ENCODE results near the gene CYTH4.

DNA sequence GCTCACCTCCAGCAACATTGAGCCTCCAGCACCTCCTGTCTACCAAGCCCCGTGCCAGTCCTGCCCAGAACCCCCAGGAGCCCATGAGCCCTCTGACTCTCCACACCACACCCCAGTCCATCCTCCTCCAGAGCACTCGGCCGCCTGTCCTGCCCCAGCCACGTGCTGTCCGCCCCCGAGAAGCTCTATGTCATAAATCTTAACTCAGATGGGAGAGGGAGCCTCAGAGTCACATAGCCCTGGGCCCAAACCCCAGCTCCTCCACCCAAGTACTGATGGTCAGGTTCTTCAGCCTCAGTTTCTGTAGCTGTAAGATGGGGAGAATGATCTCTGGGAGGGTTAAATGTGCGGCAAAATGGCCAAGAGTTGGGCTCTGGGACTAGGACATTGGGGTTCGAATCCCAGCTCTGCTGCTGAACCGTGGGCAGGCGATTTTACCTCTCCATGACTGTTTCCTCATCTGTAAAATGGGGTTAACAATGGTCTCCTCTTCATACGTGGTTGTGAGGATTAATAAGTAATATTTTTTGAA, 27.8 kb downstream of the CYTH4 start:
- no peak for TF ChIP-seq EZH2 (IDR thresholded peaks at IDR 0.05; ENCODE audit: borderline replicate concordance, insufficient read depth, low read length, poor library complexity, severe bottlenecking)
- TF ChIP-seq, protein P1, sequence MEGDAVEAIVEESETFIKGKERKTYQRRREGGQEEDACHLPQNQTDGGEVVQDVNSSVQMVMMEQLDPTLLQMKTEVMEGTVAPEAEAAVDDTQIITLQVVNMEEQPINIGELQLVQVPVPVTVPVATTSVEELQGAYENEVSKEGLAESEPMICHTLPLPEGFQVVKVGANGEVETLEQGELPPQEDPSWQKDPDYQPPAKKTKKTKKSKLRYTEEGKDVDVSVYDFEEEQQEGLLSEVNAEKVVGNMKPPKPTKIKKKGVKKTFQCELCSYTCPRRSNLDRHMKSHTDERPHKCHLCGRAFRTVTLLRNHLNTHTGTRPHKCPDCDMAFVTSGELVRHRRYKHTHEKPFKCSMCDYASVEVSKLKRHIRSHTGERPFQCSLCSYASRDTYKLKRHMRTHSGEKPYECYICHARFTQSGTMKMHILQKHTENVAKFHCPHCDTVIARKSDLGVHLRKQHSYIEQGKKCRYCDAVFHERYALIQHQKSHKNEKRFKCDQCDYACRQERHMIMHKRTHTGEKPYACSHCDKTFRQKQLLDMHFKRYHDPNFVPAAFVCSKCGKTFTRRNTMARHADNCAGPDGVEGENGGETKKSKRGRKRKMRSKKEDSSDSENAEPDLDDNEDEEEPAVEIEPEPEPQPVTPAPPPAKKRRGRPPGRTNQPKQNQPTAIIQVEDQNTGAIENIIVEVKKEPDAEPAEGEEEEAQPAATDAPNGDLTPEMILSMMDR (IDR thresholded peaks at IDR 0.05; ENCODE audit: poor library complexity, severe bottlenecking), result no peak
- TF ChIP-seq, protein P2, sequence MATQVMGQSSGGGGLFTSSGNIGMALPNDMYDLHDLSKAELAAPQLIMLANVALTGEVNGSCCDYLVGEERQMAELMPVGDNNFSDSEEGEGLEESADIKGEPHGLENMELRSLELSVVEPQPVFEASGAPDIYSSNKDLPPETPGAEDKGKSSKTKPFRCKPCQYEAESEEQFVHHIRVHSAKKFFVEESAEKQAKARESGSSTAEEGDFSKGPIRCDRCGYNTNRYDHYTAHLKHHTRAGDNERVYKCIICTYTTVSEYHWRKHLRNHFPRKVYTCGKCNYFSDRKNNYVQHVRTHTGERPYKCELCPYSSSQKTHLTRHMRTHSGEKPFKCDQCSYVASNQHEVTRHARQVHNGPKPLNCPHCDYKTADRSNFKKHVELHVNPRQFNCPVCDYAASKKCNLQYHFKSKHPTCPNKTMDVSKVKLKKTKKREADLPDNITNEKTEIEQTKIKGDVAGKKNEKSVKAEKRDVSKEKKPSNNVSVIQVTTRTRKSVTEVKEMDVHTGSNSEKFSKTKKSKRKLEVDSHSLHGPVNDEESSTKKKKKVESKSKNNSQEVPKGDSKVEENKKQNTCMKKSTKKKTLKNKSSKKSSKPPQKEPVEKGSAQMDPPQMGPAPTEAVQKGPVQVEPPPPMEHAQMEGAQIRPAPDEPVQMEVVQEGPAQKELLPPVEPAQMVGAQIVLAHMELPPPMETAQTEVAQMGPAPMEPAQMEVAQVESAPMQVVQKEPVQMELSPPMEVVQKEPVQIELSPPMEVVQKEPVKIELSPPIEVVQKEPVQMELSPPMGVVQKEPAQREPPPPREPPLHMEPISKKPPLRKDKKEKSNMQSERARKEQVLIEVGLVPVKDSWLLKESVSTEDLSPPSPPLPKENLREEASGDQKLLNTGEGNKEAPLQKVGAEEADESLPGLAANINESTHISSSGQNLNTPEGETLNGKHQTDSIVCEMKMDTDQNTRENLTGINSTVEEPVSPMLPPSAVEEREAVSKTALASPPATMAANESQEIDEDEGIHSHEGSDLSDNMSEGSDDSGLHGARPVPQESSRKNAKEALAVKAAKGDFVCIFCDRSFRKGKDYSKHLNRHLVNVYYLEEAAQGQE (IDR thresholded peaks at IDR 0.05; ENCODE audit: borderline replicate concordance), result no peak
- TF ChIP-seq POLR2AphosphoS5 (IDR thresholded peaks at IDR 0.05), result no peak
- no peak for TF ChIP-seq RAD21 (conservative IDR thresholded peaks at IDR 0.05)
- TF ChIP-seq SMC3 (conservative IDR thresholded peaks at IDR 0.05; ENCODE audit: poor library complexity), result no peak

Data from neural cell (in vitro differentiated cells).